ENCODE measurements around the gene CENPX. TPM values are rescaled to one million over a fixed set of nuclear protein-coding genes. Genes with fewer than 3 reads are reported as not detected.
A peak's percentile ranks its signal among the peaks of the same experiment; 100 is the strongest.

The CENPX gene
- total RNA-seq, 1 donor = 18.8 TPM

DNA sequence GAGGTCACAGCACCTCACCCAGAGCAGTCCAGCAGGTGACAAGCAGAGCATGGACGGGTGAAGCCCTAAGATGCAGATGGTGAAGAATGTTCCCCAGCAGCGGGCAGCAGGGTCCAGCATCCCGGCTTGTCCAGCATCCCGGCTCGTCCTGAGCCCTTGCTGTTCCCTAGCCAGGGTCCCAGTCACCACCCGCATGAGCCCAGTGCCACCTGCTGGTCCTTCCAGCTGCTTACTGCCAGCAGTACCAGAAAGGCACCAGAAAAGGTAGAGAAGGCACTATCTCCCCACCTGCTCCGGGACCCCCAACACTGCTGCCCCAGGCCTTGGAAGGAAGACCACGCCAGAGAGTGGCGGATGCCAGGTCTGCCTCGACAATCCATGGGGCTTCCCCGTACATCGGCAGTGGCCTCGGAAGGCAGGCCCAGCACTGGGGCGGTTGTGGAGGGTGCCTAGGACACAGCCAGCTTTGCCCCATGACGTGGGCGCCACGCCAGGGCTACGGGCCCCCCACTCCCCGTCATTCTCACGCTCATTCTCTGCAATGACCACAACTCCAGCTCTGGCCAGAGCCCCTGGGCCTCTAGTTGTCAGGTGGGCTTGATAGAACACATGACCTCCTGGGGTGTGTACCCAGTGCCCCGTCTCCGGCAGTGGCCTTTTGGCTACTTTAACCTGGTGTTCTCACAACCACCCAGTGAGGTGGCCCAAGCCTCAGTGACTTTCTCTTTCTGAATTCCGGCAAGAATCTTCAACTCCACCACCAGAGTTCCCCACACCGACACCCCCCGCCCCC lies 1.4 kb downstream of the CENPX start:
- Histone ChIP-seq H3K4me1 (ENCODE audit: insufficient read depth, low read length) (peaks cover 21% of the 10 kb centered on the region), H3K4me2 (ENCODE audit: insufficient read depth, low read length) (peak overlapping the region; percentile 96), H3K27ac (ENCODE audit: low read depth, low read length) (no peak overlapping the region), H3K27me3 (ENCODE audit: insufficient read depth, low read length) (no peaks in the 10 kb centered on the region), H3K9me3 (ENCODE audit: low read depth, low read length) (no peaks in the 10 kb centered on the region), H4K20me1 (ENCODE audit: insufficient read depth, low read length) (peaks cover 28% of the 10 kb centered on the region), H3K36me3 (ENCODE audit: insufficient read depth, low read length) (no peaks in the 10 kb centered on the region), H3K79me2 (ENCODE audit: insufficient read depth, low read length) (peaks cover 8% of the 10 kb centered on the region), H3K4me3 (ENCODE audit: insufficient read depth, low read length) (peak overlapping the region; percentile 92), H2AFZ (ENCODE audit: low read length) (no peak overlapping the region)
- DNase-seq (ENCODE audit: insufficient read length, low spot score, missing footprints) = peak; percentile 99
- TF ChIP-seq, protein P1, sequence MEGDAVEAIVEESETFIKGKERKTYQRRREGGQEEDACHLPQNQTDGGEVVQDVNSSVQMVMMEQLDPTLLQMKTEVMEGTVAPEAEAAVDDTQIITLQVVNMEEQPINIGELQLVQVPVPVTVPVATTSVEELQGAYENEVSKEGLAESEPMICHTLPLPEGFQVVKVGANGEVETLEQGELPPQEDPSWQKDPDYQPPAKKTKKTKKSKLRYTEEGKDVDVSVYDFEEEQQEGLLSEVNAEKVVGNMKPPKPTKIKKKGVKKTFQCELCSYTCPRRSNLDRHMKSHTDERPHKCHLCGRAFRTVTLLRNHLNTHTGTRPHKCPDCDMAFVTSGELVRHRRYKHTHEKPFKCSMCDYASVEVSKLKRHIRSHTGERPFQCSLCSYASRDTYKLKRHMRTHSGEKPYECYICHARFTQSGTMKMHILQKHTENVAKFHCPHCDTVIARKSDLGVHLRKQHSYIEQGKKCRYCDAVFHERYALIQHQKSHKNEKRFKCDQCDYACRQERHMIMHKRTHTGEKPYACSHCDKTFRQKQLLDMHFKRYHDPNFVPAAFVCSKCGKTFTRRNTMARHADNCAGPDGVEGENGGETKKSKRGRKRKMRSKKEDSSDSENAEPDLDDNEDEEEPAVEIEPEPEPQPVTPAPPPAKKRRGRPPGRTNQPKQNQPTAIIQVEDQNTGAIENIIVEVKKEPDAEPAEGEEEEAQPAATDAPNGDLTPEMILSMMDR (IDR thresholded peaks at IDR 0.05; ENCODE audit: extremely low read depth, low read depth, low read length) = peak; percentile 75

DNA sequence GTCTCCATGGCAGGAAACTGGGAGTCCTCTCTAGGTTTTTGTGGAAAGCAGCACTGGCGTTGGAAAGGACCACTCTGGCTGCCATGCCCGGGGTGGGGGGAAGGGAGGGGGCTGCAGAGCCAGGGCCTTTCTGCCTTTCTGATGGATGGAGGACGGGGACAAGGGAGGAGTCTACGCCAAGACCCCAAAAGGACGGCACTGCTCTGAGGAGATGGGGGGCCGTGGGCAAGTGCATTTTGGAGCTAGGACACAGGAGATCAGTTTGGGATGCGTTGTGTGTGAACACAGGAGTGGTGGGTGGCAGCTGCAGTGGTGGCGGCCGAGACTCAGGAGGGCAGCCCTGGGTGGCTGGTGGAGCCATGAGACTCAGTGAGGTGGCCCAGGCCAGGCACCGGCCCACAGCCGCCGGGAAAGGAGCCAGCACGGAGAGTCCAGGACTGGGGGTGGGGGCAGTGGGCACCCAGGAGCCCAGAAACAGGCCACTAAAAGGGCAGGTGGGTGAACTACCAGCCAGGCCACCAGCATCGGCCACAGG lies 2.0 kb downstream of the CENPX start:
- Histone ChIP-seq H4K20me1 (ENCODE audit: insufficient read depth, low read length) (peaks cover 28% of the 10 kb centered on the region), H3K79me2 (ENCODE audit: insufficient read depth, low read length) (peaks cover 8% of the 10 kb centered on the region), H3K36me3 (ENCODE audit: insufficient read depth, low read length) (no peaks in the 10 kb centered on the region), H3K9me3 (ENCODE audit: low read depth, low read length) (no peaks in the 10 kb centered on the region), H3K27me3 (ENCODE audit: insufficient read depth, low read length) (no peaks in the 10 kb centered on the region), H3K27ac (ENCODE audit: low read depth, low read length) (no peak overlapping the region), H3K4me3 (ENCODE audit: insufficient read depth, low read length) (no peak overlapping the region), H3K4me2 (ENCODE audit: insufficient read depth, low read length) (no peak overlapping the region), H2AFZ (ENCODE audit: low read length) (no peak overlapping the region), H3K4me1 (ENCODE audit: insufficient read depth, low read length) (peaks cover 21% of the 10 kb centered on the region)
- no peak for DNase-seq (ENCODE audit: insufficient read length, low spot score, missing footprints)
- TF ChIP-seq, protein P1 (IDR thresholded peaks at IDR 0.05; ENCODE audit: extremely low read depth, low read depth, low read length) = no peak

DNA sequence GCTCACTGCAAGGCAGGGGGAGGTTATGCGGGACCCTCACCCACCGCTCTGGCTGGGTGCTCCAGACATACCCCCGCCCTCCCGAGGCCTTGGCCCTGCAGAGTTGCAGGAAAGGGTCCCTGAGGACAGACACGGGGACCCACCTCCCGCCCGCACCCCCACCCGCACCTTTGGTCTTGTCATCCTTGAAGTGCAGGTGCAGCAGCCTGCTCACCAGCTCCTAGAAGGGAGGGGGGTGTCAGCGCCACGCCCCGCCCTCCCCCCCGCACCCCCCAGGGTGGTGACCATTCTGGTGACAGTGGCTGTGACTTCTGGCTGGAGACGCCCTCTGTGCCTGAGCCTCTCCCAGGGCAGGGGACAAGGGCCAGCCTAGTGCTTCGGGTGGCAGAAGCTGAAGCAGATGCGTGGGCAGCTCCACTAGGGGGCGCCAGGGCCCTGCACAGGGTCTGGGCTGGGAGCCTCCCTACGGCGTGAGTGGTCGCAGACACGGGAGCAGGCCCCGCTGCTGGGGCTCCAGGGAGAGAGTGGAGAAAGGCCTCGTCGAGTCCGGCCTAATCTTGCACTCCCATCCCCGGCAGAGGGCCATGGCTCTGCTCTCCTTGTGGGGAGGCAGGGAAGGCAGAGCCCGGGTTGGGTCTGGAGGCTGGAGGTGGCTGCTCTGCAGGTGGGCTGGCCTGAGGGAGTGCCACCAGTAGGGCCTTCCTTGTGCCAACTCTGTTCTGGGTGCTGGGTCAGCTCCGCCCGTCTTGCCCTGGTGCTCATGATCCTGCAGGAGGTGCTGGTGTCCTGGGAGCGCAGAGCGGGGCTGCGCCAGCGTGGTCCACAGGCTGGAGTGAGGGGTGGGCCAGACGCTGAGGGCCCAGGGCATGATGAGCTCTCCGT lies 2.7 kb downstream of the CENPX start:
- H3K27me3 ChIP-seq (ENCODE audit: insufficient read depth, low read length) = no peaks in the 10 kb centered on the region
- no peak overlapping the region for H2AFZ ChIP-seq (ENCODE audit: low read length)
- H3K4me3 ChIP-seq (ENCODE audit: insufficient read depth, low read length) = no peak overlapping the region
- no peaks in the 10 kb centered on the region for H3K9me3 ChIP-seq (ENCODE audit: low read depth, low read length)
- H3K79me2 ChIP-seq (ENCODE audit: insufficient read depth, low read length) = peaks cover 8% of the 10 kb centered on the region
- H3K27ac ChIP-seq (ENCODE audit: low read depth, low read length) = no peak overlapping the region
- peaks cover 28% of the 10 kb centered on the region for H4K20me1 ChIP-seq (ENCODE audit: insufficient read depth, low read length)
- TF ChIP-seq, protein P1 (IDR thresholded peaks at IDR 0.05; ENCODE audit: extremely low read depth, low read depth, low read length) = peak; percentile 55
- peak; percentile 98 for DNase-seq (ENCODE audit: insufficient read length, low spot score, missing footprints)
- no peak overlapping the region for H3K4me2 ChIP-seq (ENCODE audit: insufficient read depth, low read length)
- H3K4me1 ChIP-seq (ENCODE audit: insufficient read depth, low read length) = peaks cover 21% of the 10 kb centered on the region
- no peaks in the 10 kb centered on the region for H3K36me3 ChIP-seq (ENCODE audit: insufficient read depth, low read length)

All from osteoblast (primary cell).